ENCODE data around the gene ACSS1.

The ACSS1 gene

GRCh38 chr20:24960302-24960801 lies 97.6 kb downstream of the ACSS1 start:
- no peaks in the 10 kb centered on the region for H3K27me3 ChIP-seq (ENCODE audit: control insufficient read depth, low read length)
- H4K20me1 ChIP-seq (ENCODE audit: control insufficient read depth, insufficient read depth, low read depth, low read length), result no peaks in the 10 kb centered on the region
- no peak overlapping the region for H3K4me3 ChIP-seq (ENCODE audit: low read length)
- no peaks in the 10 kb centered on the region for H3K4me1 ChIP-seq (ENCODE audit: control insufficient read depth, low read length)
- no peaks in the 10 kb centered on the region for H3K79me2 ChIP-seq (ENCODE audit: control insufficient read depth, low read length)
- H3F3A ChIP-seq (ENCODE audit: control insufficient read depth, insufficient read depth), result no peaks in the 10 kb centered on the region
- no peak overlapping the region for H3K27ac ChIP-seq (ENCODE audit: low read depth, low read length)
- no peaks in the 10 kb centered on the region for H3K9me3 ChIP-seq (ENCODE audit: control insufficient read depth, insufficient read depth, low read length)
- TF ChIP-seq CTCF (IDR thresholded peaks at IDR 0.05; ENCODE audit: low read depth, low read length, poor library complexity, severe bottlenecking) (no peak), EZH2phosphoT487 (IDR thresholded peaks at IDR 0.05; ENCODE audit: borderline replicate concordance, low read length) (no peak)
- no peak overlapping the region for H3K4me2 ChIP-seq (ENCODE audit: low read length)
- H3K9me2 ChIP-seq (replicated peaks; ENCODE audit: control insufficient read depth, low read length), result no peaks in the 10 kb centered on the region
- peaks cover 25% of the 10 kb centered on the region for H3K36me3 ChIP-seq (ENCODE audit: control insufficient read depth, low read length)

GRCh38 chr20:24959591-24960301 lies 98.2 kb downstream of the ACSS1 start:
- H3K27me3 ChIP-seq (ENCODE audit: control insufficient read depth, low read length), result no peaks in the 10 kb centered on the region
- no peaks in the 10 kb centered on the region for H3K79me2 ChIP-seq (ENCODE audit: control insufficient read depth, low read length)
- H3K4me2 ChIP-seq (ENCODE audit: low read length), result no peak overlapping the region
- no peaks in the 10 kb centered on the region for H3F3A ChIP-seq (ENCODE audit: control insufficient read depth, insufficient read depth)
- no peak for TF ChIP-seq CTCF (IDR thresholded peaks at IDR 0.05; ENCODE audit: low read depth, low read length, poor library complexity, severe bottlenecking)
- TF ChIP-seq EZH2phosphoT487 (IDR thresholded peaks at IDR 0.05; ENCODE audit: borderline replicate concordance, low read length), result no peak
- H3K36me3 ChIP-seq (ENCODE audit: control insufficient read depth, low read length), result peaks cover 23% of the 10 kb centered on the region
- H3K4me3 ChIP-seq (ENCODE audit: low read length), result no peak overlapping the region
- H4K20me1 ChIP-seq (ENCODE audit: control insufficient read depth, insufficient read depth, low read depth, low read length), result no peaks in the 10 kb centered on the region
- H3K27ac ChIP-seq (ENCODE audit: low read depth, low read length), result no peak overlapping the region
- H3K9me3 ChIP-seq (ENCODE audit: control insufficient read depth, insufficient read depth, low read length), result no peaks in the 10 kb centered on the region
- H3K9me2 ChIP-seq (replicated peaks; ENCODE audit: control insufficient read depth, low read length), result no peaks in the 10 kb centered on the region
- H3K4me1 ChIP-seq (ENCODE audit: control insufficient read depth, low read length), result peaks cover 6% of the 10 kb centered on the region

- Histone ChIP-seq H3K27ac (ENCODE audit: low read depth, low read length) (no peak overlapping the region), H4K20me1 (ENCODE audit: control insufficient read depth, insufficient read depth, low read depth, low read length) (no peaks in the 10 kb centered on the region), H3K36me3 (ENCODE audit: control insufficient read depth, low read length) (peaks cover 17% of the 10 kb centered on the region), H3K9me3 (ENCODE audit: control insufficient read depth, insufficient read depth, low read length) (no peaks in the 10 kb centered on the region), H3K4me1 (ENCODE audit: control insufficient read depth, low read length) (peaks cover 15% of the 10 kb centered on the region), H3K79me2 (ENCODE audit: control insufficient read depth, low read length) (no peaks in the 10 kb centered on the region), H3K4me3 (ENCODE audit: low read length) (no peak overlapping the region), H3K27me3 (ENCODE audit: control insufficient read depth, low read length) (no peaks in the 10 kb centered on the region), H3F3A (ENCODE audit: control insufficient read depth, insufficient read depth) (peaks cover 3% of the 10 kb centered on the region), H3K9me2 (replicated peaks; ENCODE audit: control insufficient read depth, low read length) (no peaks in the 10 kb centered on the region), H3K4me2 (ENCODE audit: low read length) (no peak overlapping the region)
- TF ChIP-seq CTCF (IDR thresholded peaks at IDR 0.05; ENCODE audit: low read depth, low read length, poor library complexity, severe bottlenecking) (no peak), EZH2phosphoT487 (IDR thresholded peaks at IDR 0.05; ENCODE audit: borderline replicate concordance, low read length) (no peak)
Measured at GRCh38 chr20:24958506-24959385, 99.2 kb downstream of the ACSS1 start.

All from DOHH2 (cell line).